Caki2 (cell line): ENCODE data around the gene HYAL1. TPM values are rescaled to one million over a fixed set of nuclear protein-coding genes. Genes with fewer than 3 reads are reported as not detected.

Experiments used
- DNase-seq: peaks from one replicate; pipeline ENCODE4 v3.0.0-alpha.2; 2015; ENCODE audit warnings: low read depth
- in situ Hi-C: cut with HindIII; loops from 2 replicates; pipeline ENCODE4 v1.10.0; 2016; ENCODE audit warnings: low sequenced_read_pairs, low pct_unique_long_range_greater_than_20kb, mixed read lengths
- total RNA-seq: library from RNA; depleted of rRNA; stranded (reverse); fragments of >200 nt; shearing (Covaris generic); gene quantifications from 2 replicates; pipeline ENCODE4 v1.2.3, GENCODE V29; 2014; ENCODE audit warnings: low replicate concordance

The HYAL1 gene
- total RNA-seq, 1 experiment from 2014 or later, result not detected

- in situ Hi-C loops, result no loop called here
- DNase-seq, result peak; percentile 96
Measured at GRCh38 chr3:50337175-50337861, 33.9 kb upstream of the HYAL1 start.

GRCh38 chr3:50336452-50337174, 33.2 kb upstream of the HYAL1 start:
- in situ Hi-C loops, result no loop called here
- DNase-seq, result no peak

GRCh38 chr3:50334339-50335075, 31.1 kb upstream of the HYAL1 start:
- DNase-seq, result no peak
- in situ Hi-C loops, result no loop called here

DNA sequence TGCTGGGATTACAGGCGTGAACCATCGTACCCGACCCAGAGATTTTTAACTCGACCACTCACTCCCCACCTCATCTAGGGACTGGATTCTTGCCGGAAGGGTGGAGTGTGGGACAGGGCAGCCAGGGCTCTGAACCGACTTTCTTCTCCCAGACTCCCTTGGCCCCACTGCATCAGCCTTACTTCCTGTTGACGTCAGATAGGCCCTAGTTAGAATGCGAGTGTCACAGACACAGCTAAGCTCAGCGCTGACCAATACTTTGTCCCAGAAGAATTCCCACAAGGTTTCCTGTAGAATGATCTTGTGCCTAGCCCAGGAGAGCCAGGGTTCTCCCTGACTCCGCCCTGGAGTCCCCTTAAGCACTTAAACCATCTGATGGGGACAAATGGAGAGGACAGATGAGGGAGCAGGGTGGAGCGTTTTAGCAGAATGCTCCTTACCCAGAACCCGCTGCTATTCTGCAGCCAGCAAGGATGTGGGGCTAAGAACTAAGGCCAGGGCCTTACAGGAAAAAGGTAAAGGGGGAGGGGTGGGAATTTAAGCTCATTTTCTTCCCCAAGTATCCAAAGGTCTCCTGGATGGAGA, 30.5 kb upstream of the HYAL1 start:
- no peak for DNase-seq
- in situ Hi-C loops, result no loop called here

DNA sequence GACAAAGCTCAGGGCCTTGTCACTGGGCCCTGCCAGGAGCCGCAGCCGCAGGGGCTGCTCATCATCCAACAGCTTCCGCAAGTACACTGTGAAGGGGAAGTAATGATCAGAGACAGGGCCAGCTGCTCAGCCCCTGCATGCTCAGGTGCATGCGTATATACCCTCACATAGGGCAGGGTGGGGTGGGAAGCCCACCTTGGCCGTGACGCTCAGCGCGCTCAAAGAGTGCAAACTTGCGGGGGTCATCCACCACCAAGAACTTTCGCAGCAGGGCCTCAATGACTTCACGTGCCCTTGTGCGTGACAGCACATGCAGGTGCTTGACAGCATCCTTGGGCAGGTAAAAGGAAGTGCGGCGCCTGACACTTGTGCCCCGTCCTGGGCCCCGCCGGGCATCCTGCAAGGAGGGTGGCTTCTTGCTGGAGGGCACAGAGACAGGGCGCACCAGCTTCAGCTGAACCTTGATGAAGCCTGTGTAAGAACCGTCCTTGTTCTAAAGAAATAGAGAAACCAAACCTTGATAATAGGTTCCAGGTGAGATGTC, 28.1 kb upstream of the HYAL1 start:
- in situ Hi-C loops, result no loop called here

DNA sequence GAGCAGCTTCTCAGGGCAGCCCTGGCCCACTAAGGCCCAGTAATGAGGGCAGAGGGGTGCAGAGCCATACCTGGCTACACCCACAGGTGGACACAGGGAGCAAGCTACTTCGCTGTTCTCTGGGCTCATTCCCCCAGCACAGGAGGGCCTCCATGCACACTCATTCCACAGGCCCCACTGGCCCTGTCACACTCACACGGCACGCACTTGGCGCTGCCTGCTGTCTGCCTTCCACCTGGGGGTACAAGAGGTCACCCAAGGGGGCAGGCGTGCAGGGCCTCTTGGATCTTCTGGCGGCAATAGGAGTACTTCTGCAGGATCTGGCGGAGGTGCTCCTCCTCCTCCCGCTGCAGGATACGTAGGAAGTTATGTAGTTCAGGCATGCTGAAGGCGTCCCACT, 27.0 kb upstream of the HYAL1 start:
- no peak for DNase-seq
- in situ Hi-C loops, result no loop called here

More for the DNA sequence above, 28.1 kb upstream of the HYAL1 start:
- DNase-seq, result no peak

DNA sequence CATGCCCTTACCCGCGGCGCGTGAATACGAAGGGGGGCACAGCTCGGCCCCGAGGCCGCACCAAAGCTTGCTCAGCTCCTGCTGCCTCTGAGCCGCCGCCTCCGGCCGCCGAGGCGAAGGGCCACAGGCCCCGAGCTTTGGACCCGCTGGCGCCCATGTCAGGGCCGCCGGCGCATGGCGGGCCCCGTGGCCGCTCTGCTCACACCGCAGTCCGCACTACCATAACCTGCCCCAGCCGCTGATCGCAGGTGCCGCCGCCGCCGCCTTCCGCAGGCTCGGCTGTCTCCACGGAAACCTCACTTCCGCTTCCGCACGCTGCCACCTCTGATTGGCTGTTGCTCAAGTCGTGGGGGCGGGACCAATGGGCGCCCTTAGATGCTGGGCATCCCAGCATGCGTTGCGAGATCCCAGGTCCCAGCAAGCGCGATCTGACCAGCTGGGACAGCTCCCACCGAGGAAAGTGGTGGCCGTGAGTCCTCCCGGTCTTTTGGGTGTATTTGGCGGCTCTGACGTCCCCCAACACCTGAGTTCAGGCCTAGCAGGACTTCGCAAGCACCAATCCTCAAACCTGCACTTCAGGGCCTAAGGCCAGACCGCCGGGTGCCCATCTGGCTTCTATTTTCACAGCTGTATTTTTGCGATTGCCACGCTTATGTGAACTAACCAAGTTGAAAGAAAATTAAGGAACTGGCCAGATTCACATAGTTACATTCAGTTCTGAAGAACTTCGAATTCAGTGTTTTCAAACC, 24.7 kb upstream of the HYAL1 start, which contains the start of gene TUSC2:
Gene TUSC2, minus strand, starts transcription at position 281 of the 749 bp plus-strand sequence. Its CDS starts 124 bp downstream, at position 157.
- DNase-seq, result peak; percentile 82
- in situ Hi-C loops, result no loop called here

DNA sequence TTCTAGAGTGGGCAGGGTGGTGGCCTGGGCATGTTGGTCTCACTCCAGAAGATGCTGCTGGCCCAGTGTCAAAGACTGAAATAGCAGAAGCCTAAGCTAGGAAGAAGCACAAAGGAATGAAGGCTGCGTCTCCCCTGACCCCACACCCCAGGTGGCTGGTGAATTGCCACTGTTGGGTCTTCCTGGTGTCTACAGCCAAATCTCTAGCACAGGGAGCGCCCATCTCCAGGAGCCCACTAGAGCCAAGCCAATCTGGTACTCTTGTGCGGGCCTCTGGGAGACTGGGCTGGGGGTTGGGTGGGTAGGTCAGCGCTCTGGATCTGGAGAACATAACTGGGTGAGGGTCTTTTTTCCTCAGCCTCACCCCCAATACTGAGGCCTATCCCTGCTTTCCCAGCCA, 23.8 kb upstream of the HYAL1 start:
- in situ Hi-C loops, result no loop called here
- DNase-seq, result no peak

DNA sequence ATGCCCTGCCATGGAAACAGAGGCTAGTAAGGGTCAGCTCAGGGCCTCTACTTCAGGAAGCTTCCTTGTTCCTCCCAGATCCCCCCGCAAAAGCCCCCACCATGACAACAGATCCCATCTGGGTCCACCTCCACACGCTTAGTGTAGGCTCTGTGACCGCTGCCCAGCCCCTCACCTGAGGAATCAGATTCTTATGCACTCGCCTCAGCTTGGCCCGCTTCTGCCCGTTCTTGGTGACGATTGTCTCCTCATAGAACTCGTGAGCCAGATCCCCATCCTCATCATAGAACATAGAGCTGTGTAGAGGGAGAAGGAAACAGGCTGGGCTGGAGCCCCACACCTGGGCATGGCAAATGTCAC, 22.8 kb upstream of the HYAL1 start:
- DNase-seq, result no peak
- in situ Hi-C loops, result no loop called here

DNA sequence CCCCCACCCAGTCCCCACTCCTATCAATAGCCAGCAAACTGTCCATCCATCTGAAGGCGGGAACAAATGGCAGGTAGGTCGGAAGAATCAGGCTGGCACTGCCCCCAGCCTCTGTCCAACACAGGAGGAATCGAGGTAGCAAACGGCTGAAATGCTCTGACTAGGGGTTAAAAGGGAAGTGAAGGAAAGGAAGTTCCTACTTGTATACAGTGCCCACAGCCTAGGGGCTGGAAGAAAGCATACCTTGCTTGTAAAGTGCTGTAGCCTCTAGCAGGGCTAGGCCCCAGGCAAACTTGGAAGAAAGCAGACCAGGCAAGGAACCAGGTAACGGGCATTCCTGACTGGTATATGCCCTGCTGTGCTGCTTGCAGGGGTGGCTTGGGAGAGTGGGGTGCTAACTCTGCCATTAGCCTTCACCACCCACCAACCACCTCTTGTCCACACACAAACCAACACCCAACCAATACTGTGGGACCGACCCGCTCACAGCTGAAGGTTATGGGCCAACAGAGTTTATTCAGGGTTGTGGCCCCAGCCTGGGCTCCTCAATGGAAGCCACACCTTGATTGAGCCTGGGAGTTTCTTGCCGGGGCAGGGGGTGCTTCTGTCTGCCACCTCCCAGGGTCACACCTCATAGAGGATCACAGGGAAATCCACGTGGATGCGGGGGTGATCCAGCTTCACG, 22.3 kb upstream of the HYAL1 start:
- in situ Hi-C loops, result no loop called here
- no peak for DNase-seq

- no peak for DNase-seq
- in situ Hi-C loops, result no loop called here
Measured at GRCh38 chr3:50325113-50325480, 21.7 kb upstream of the HYAL1 start.

- in situ Hi-C loops, result no loop called here
- peak; percentile 49 for DNase-seq
Measured at GRCh38 chr3:50324351-50325112, 21.2 kb upstream of the HYAL1 start.

- in situ Hi-C loops, result no loop called here
- DNase-seq, result no peak
Measured at GRCh38 chr3:50323614-50324199, 20.3 kb upstream of the HYAL1 start.

GRCh38 chr3:50323092-50323600, 19.8 kb upstream of the HYAL1 start:
- DNase-seq, result no peak

DNA sequence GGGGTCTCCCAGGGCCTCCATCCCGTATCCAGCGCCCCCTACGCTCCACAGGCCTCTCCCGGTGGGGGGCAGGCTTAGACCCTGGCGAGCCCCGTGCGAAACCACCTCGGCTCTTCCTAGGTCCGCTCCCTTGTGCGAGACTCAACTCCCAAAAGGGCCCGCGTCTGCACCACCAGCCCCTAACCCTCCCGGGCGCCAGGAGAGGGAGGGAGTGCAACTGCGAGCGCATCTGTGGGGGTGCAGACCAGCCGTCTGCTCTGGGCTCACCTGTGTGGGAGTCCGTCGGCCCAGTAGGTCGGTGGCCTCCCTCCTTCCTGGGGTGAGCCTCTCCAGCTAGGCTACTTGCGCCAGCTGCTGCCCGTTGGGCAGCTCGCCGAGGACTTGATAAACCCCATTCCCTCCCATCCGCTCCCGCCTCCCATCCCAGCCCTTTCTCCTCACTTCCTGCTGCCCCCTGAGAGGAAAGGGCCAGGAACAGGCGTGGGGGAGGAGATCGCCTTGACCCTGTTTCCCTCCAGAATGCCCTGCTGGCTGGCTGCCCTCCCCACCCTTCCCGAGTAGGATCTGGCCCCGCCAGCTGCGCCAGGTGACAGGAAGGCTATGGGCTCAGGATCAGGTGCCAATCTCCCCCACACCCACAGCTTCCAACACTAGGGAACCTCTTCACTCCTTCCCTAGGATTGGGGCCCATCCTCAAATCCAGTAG, 19.2 kb upstream of the HYAL1 start, which contains the start of gene HYAL2:
Gene HYAL2, minus strand, starts transcription at position 360 of the 706 bp plus-strand sequence. CDS start 2,256 bp downstream, outside the sequence.
- in situ Hi-C loops, result no loop called here
- no peak for DNase-seq

More at GRCh38 chr3:50323092-50323600, 19.8 kb upstream of the HYAL1 start:
- in situ Hi-C loops, result no loop called here

- no peak for DNase-seq
- in situ Hi-C loops, result no loop called here
Measured at GRCh38 chr3:50322115-50322385, 18.7 kb upstream of the HYAL1 start.
